A673 (cell line): Measurements from ENCODE around the gene BPIFB2. TPM values are rescaled to one million over a fixed set of nuclear protein-coding genes. Genes with fewer than 3 reads are reported as not detected.

Experiments
- BruUV-seq: library from RNA; stranded (reverse); fragments of 400-500 nt; replicated peaks from 2 replicates; lab custom pipeline; 2021; lab: Mats Ljungman, UMichigan
- CTCF ChIA-PET: fragments of 300-600 bp; sonication (Branson Sonifier 250); formaldehyde crosslinking; loops from one replicate; lab custom pipeline; 2022; ENCODE audit warnings: antibody characterized with exemption; lab: Charles Lee
- POLR2A ChIA-PET: fragments of 300-600 bp; sonication (Branson Sonifier 250); formaldehyde crosslinking; loops from one replicate; lab custom pipeline; 2022; ENCODE audit warnings: antibody characterized with exemption; ENCODE audit not compliant: low non-redundant PET; lab: Charles Lee
- DNase-seq: peaks from one replicate; pipeline ENCODE4 v3.0.0-alpha.2; 2015; ENCODE audit warnings: low spot score
- H3K27ac ChIP-seq: fragments of 200-600 bp; sonication (generic); 2 replicates; pipeline ENCODE4 v1.5.1; 2016; ENCODE audit warnings: mixed run types, low read depth, mild to moderate bottlenecking, mixed read lengths, antibody characterized with exemption, low read length; ENCODE audit not compliant: poor library complexity, severe bottlenecking
- H3K27me3 ChIP-seq: fragments of 200-600 bp; sonication (generic); replicated peaks from 2 replicates; pipeline ENCODE4 v1.6.1; 2017; ENCODE audit warnings: mixed run types, low read depth, mild to moderate bottlenecking, mixed read lengths, antibody characterized with exemption, low read length; ENCODE audit not compliant: insufficient read depth, poor library complexity
- H3K36me3 ChIP-seq: fragments of 200-600 bp; sonication (generic); 2 replicates; pipeline ENCODE4 v1.6.1; 2016; ENCODE audit warnings: mixed run types, mild to moderate bottlenecking, mixed read lengths, antibody characterized with exemption, low read length; ENCODE audit not compliant: insufficient read depth, poor library complexity, severe bottlenecking
- H3K4me1 ChIP-seq: fragments of 200-600 bp; sonication (generic); 2 replicates; pipeline ENCODE4 v1.6.1; 2017; ENCODE audit warnings: mixed run types, mild to moderate bottlenecking, mixed read lengths, antibody characterized with exemption, low read length; ENCODE audit not compliant: insufficient read depth, poor library complexity, severe bottlenecking
- H3K4me3 ChIP-seq: fragments of 200-600 bp; sonication (generic); 2 replicates; pipeline ENCODE4 v1.5.1; 2016; ENCODE audit warnings: low read depth, mixed run types, mild to moderate bottlenecking, mixed read lengths, low read length; ENCODE audit not compliant: poor library complexity, severe bottlenecking
- H3K9me3 ChIP-seq: fragments of 200-600 bp; sonication (generic); 2 replicates; pipeline ENCODE4 v1.6.1; 2016; ENCODE audit warnings: mixed run types, low read depth, mild to moderate bottlenecking, mixed read lengths, antibody characterized with exemption, low read length; ENCODE audit not compliant: poor library complexity, severe bottlenecking
- EZH2 ChIP-seq: fragments of 200-600 bp; sonication (generic); IDR thresholded peaks from 2 replicates; pipeline ENCODE4 v1.6.1; 2017; ENCODE audit warnings: borderline replicate concordance, low read depth, mild to moderate bottlenecking, mixed read lengths, antibody characterized with exemption, low read length; ENCODE audit not compliant: poor library complexity, severe bottlenecking
- intact Hi-C: fragments of 100-400 bp; cut with micrococcal nuclease; formaldehyde crosslinking; loops from one replicate; pipeline ENCODE4 v1.10.0; 2022; ENCODE audit not compliant: unreplicated experiment
- total RNA-seq: library from RNA; stranded (reverse); gene quantifications from 2 replicates; pipeline ENCODE4 v1.2.3, GENCODE V29; 2021
- TF ChIP-seq, protein P1 (sequence below): fragments of 300-800, 200-600 bp; sonication (generic); conservative IDR thresholded peaks from 2 replicates; pipeline ENCODE4 v1.5.1; 2017; ENCODE audit warnings: low read depth, mild to moderate bottlenecking, antibody characterized with exemption, low read length, moderate library complexity, mixed read lengths

The BPIFB2 gene
- total RNA-seq, 1 experiment from 2014 or later, result not detected

DNA sequence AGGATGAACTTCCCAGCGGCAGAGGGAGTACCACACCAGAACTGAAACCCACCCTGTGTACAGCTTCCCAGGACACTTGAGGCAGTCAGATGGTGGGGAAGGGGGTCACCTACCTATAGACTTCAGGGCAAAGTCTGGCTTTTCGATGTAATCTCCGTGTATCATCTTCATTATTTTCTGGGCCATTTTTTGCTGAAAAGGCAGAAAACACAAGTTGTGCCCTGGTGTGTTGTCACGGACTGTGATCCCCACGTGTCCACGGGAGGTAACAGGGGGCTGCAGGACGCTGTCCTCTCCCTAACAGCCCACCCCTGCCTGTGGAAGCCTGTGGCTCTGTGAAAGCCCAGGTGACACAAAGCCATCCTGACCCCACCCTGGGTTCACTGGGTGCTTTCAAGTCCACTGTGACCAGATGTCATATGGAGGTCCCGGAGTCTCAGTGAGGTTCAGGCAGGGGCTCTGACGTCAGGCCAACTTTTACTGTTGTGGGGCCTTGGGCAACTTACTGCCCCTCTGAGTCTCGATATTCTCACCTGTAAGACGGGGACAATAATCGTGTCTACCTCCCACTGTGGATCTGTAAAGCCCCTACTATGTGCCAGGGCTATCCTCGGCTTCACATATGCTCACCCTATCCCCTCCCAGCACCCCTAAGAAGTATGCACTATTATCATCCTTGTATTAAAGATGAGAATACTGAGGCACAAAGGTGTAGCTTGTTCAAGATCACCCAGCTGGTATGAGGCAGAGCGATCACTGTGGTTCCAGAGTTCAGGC, 17.8 kb upstream of the BPIFB2 start:
- TF ChIP-seq, protein P1, sequence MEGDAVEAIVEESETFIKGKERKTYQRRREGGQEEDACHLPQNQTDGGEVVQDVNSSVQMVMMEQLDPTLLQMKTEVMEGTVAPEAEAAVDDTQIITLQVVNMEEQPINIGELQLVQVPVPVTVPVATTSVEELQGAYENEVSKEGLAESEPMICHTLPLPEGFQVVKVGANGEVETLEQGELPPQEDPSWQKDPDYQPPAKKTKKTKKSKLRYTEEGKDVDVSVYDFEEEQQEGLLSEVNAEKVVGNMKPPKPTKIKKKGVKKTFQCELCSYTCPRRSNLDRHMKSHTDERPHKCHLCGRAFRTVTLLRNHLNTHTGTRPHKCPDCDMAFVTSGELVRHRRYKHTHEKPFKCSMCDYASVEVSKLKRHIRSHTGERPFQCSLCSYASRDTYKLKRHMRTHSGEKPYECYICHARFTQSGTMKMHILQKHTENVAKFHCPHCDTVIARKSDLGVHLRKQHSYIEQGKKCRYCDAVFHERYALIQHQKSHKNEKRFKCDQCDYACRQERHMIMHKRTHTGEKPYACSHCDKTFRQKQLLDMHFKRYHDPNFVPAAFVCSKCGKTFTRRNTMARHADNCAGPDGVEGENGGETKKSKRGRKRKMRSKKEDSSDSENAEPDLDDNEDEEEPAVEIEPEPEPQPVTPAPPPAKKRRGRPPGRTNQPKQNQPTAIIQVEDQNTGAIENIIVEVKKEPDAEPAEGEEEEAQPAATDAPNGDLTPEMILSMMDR, result no peak
- TF ChIP-seq EZH2, result no peak
- Histone ChIP-seq H3K4me3 (no peak overlapping the region), H3K36me3 (no peaks in the 10 kb centered on the region), H3K27ac (no peak overlapping the region), H3K4me1 (no peaks in the 10 kb centered on the region), H3K27me3 (no peaks in the 10 kb centered on the region), H3K9me3 (no peaks in the 10 kb centered on the region)
- ChIA-PET POLR2A (no interaction called here), CTCF (no interaction called here)
- no peak for DNase-seq
- no TSS peak for BruUV-seq
- intact Hi-C loops, result no loop called here

DNA sequence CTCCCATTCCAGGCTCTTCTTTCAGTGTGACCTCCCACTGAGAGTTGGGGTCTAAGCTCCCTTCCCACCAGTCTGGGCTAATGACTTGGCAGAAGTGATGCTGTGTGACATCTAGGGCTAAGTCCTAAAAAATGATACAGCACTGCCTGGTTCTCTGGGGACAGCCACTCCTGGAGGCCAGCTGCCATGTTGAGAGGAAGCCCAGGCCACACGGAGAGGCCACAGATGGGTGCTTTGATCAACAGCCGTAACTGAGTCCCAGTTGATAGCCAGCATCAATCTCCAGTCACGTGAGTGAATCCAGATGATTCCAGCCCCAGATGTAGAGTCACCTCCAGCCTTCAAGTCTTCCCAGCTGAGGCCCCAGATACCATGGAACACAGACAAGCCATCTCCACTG, 17.1 kb upstream of the BPIFB2 start:
- H3K27ac ChIP-seq, result no peak overlapping the region
- H3K36me3 ChIP-seq, result no peaks in the 10 kb centered on the region
- no peak for DNase-seq
- no TSS peak for BruUV-seq
- no peaks in the 10 kb centered on the region for H3K4me1 ChIP-seq
- ChIA-PET POLR2A (no interaction called here), CTCF (no interaction called here)
- no peaks in the 10 kb centered on the region for H3K9me3 ChIP-seq
- H3K27me3 ChIP-seq, result no peaks in the 10 kb centered on the region
- intact Hi-C loops, result no loop called here
- TF ChIP-seq, protein P1, result no peak
- no peak for TF ChIP-seq EZH2
- no peak overlapping the region for H3K4me3 ChIP-seq

DNA sequence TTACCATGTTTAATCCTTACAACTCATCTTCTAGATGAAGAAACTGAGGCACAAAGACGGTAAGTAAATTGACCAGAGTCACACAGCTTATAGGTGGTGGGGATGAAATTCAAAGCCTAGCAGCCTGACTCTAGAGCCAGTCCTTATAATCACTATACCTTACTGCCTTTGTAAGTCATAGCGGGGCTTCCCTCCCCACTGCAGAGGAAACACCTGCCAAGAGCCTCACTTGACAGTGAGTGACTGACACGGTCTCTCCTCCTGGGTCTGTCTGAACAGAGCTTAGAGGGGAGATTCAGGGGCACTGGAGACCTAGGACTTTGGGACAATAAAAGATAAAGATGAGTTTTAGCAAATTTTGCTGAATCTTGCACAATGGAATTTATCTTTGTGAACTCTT, 16.1 kb upstream of the BPIFB2 start:
- Histone ChIP-seq H3K27ac (no peak overlapping the region), H3K9me3 (no peaks in the 10 kb centered on the region), H3K27me3 (no peaks in the 10 kb centered on the region), H3K36me3 (no peaks in the 10 kb centered on the region), H3K4me1 (no peaks in the 10 kb centered on the region), H3K4me3 (no peak overlapping the region)
- ChIA-PET POLR2A (no interaction called here), CTCF (interaction anchor here (0.6 kb wide), 1 partner anchor 455 kb away, joined by 5 read pairs; no protein-coding TSS in a partner anchor)
- no peak for DNase-seq
- TF ChIP-seq, protein P1, result no peak
- TF ChIP-seq EZH2, result no peak
- no TSS peak for BruUV-seq
- intact Hi-C loops, result no loop called here
